Tibial nerve (tissue), 4 donors: ENCODE data around the gene IGFN1. TPM values are rescaled to one million over a fixed set of nuclear protein-coding genes. Genes with fewer than 3 reads are reported as not detected.

Experiments used
- DNase-seq, 2 donors: peaks; one replicate each; pipeline ENCODE4 v3.0.0-alpha.2; 2019; ENCODE audit warnings: low spot score in 2 of 2
- H3K27ac ChIP-seq, 4 donors: fragments of 200-600 bp; sonication (generic) in 3 of 4; one replicate each; pipeline ENCODE4 v1.5.1; 2017 to 2019; ENCODE audit warnings: mild to moderate bottlenecking in 1 of 4
- H3K27me3 ChIP-seq, 2 donors: fragments of 200-600 bp; sonication (generic) in 1 of 2; one replicate each; pipeline versions ENCODE4 v1.5.1 to v1.6.0; 2017 to 2019
- H3K36me3 ChIP-seq, 3 donors: fragments of 200-600 bp; sonication (generic); one replicate each; pipeline ENCODE4 v1.5.1; 2018 to 2019
- H3K4me1 ChIP-seq, 4 donors: fragments of 200-600 bp; sonication (generic) in 3 of 4; one replicate each; pipeline ENCODE4 v1.5.1; 2017 to 2019
- H3K4me3 ChIP-seq, 4 donors: fragments of 200-600 bp; sonication (generic) in 3 of 4; one replicate each; pipeline ENCODE4 v1.5.1; 2017 to 2019; ENCODE audit warnings: mild to moderate bottlenecking in 1 of 4, moderate library complexity in 1 of 4
- H3K9me3 ChIP-seq, 4 donors: fragments of 200-600 bp; sonication (generic) in 3 of 4; one replicate each; pipeline ENCODE4 v1.5.1; 2017 to 2019
- CTCF ChIP-seq, 5 experiments: fragments of 200-600 bp in 3 of 5; fragments of 450-650 bp in 2 of 5; sonication (generic) in 3 of 5; IDR thresholded peaks; one replicate each; pipeline ENCODE4 v1.5.1; 2016 to 2019; ENCODE audit warnings: antibody characterized with exemption in 5 of 5, mild to moderate bottlenecking in 3 of 5, moderate library complexity in 2 of 5
- EP300 ChIP-seq, 2 donors: sonication (generic); formaldehyde crosslinking; IDR thresholded peaks; one replicate each; pipeline ENCODE4 v1.6.1; 2017; ENCODE audit warnings: antibody characterized with exemption in 2 of 2, mild to moderate bottlenecking in 1 of 2
- POLR2A ChIP-seq, 2 donors: fragments of 450-650 bp; IDR thresholded peaks; one replicate each; pipeline ENCODE4 v1.6.1; 2017; ENCODE audit warnings: antibody characterized with exemption in 2 of 2, mild to moderate bottlenecking in 2 of 2, moderate library complexity in 2 of 2
- WGBS, 2 donors: methylation state at CpG; one replicate each; pipeline ENCODE4 v1.1.5; 2018; 5-methylcytosine and 5-hydroxymethylcytosine counted together
- total RNA-seq, 4 donors: library from RNA; depleted of rRNA; stranded (reverse); fragments of >200 nt; gene quantifications; one replicate each; pipeline ENCODE4 v1.1.0, GENCODE V29; 2016

IGFN1 gene
- total RNA-seq, 4 donors from 2014 or later: not detected

GRCh38 chr1:201215531-201216357, 25.1 kb downstream of the IGFN1 start:
- Histone ChIP-seq H3K27ac (no peak overlapping the region), H3K4me1 (no peaks in the 10 kb centered on the region), H3K27me3 (no peaks in the 10 kb centered on the region), H3K9me3 (no peaks in the 10 kb centered on the region), H3K36me3 (no peaks in the 10 kb centered on the region), H3K4me3 (no peak overlapping the region)
- WGBS, 2 donors: 70 to 83% methylated on average over 6 to 10 of the region's 12 CpGs
- no peak for DNase-seq
- TF ChIP-seq EP300 (IDR thresholded peaks at IDR 0.05): no peak
- no peak for TF ChIP-seq CTCF (IDR thresholded peaks at IDR 0.05)
- TF ChIP-seq POLR2A (IDR thresholded peaks at IDR 0.05): no peak

- TF ChIP-seq CTCF (IDR thresholded peaks at IDR 0.05) (no peak), EP300 (IDR thresholded peaks at IDR 0.05) (no peak), POLR2A (IDR thresholded peaks at IDR 0.05) (no peak)
- no peaks in the 10 kb centered on the region for H3K9me3 ChIP-seq
- no peaks in the 10 kb centered on the region for H3K36me3 ChIP-seq
- DNase-seq: no peak
- 76 to 84% methylated on average over 20 of the region's 20 CpGs for WGBS, 2 donors
- H3K4me1 ChIP-seq: no peaks in the 10 kb centered on the region
- no peak overlapping the region for H3K27ac ChIP-seq
- no peaks in the 10 kb centered on the region for H3K27me3 ChIP-seq
- H3K4me3 ChIP-seq: no peak overlapping the region
Observed at GRCh38 chr1:201216395-201217085, 25.9 kb downstream of the IGFN1 start.

GRCh38 chr1:201217146-201217545, 26.5 kb downstream of the IGFN1 start:
- 91% methylated on average over 14 of the region's 14 CpGs for WGBS, 2 donors
- TF ChIP-seq CTCF (IDR thresholded peaks at IDR 0.05): no peak
- no peak for TF ChIP-seq POLR2A (IDR thresholded peaks at IDR 0.05)
- TF ChIP-seq EP300 (IDR thresholded peaks at IDR 0.05): no peak
- H3K27ac ChIP-seq: no peak overlapping the region
- DNase-seq: no peak
- no peaks in the 10 kb centered on the region for H3K27me3 ChIP-seq
- H3K36me3 ChIP-seq: no peaks in the 10 kb centered on the region
- H3K4me3 ChIP-seq: no peak overlapping the region
- no peaks in the 10 kb centered on the region for H3K9me3 ChIP-seq
- no peaks in the 10 kb centered on the region for H3K4me1 ChIP-seq

- Histone ChIP-seq H3K4me1 (no peaks in the 10 kb centered on the region), H3K4me3 (no peak overlapping the region), H3K27me3 (no peaks in the 10 kb centered on the region), H3K9me3 (no peaks in the 10 kb centered on the region), H3K36me3 (no peaks in the 10 kb centered on the region), H3K27ac (no peak overlapping the region)
- 72 to 77% methylated on average over 3 of the region's 3 CpGs for WGBS, 2 donors
- no peak for TF ChIP-seq POLR2A (IDR thresholded peaks at IDR 0.05)
- no peak for TF ChIP-seq CTCF (IDR thresholded peaks at IDR 0.05)
- no peak for TF ChIP-seq EP300 (IDR thresholded peaks at IDR 0.05)
- no peak for DNase-seq
Observed at GRCh38 chr1:201217851-201218250, 27.2 kb downstream of the IGFN1 start.

GRCh38 chr1:201218409-201218808, 27.8 kb downstream of the IGFN1 start:
- TF ChIP-seq EP300 (IDR thresholded peaks at IDR 0.05) (no peak), CTCF (IDR thresholded peaks at IDR 0.05) (no peak), POLR2A (IDR thresholded peaks at IDR 0.05) (no peak)
- Histone ChIP-seq H3K4me1 (no peaks in the 10 kb centered on the region), H3K27me3 (no peaks in the 10 kb centered on the region), H3K9me3 (no peaks in the 10 kb centered on the region), H3K27ac (no peak overlapping the region), H3K36me3 (no peaks in the 10 kb centered on the region), H3K4me3 (no peak overlapping the region)
- 84 to 85% methylated on average over 10 of the region's 10 CpGs for WGBS, 2 donors
- no peak for DNase-seq
